ENCODE measurements around the gene FUT2. TPM values are rescaled to one million over a fixed set of nuclear protein-coding genes. Genes with fewer than 3 reads are reported as not detected.
"Not testable (repeated sequence)": the region's sequence is repeated elsewhere in the genome, so short reads cannot be mapped to it uniquely, and the experiment has no call there.

FUT2 gene
- total RNA-seq, 6 experiments from 2014 or later: not detected

DNA sequence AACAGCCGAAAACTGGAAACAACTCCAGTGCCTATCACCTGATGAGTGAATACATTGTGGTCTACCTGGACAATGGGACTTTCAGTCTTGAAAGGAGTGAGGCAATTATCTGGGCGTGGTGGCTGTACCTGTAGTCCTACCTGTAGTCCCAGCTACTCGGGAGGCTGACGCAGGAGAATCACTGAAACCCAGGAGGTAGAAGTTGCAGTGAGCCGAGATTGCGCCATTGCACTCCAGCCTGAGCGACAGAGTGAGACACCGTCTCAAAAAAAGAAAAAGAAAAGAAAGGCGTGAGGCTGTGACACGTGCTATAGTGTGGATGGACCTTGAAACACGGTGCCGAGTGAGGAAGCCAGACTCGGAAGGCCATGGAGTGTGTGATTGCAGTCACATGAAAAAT, 18.9 kb upstream of the FUT2 start:
- H3K27ac Mint-ChIP-seq: no peak overlapping the region
- no peak for DNase-seq
- TF ChIP-seq, protein P1, sequence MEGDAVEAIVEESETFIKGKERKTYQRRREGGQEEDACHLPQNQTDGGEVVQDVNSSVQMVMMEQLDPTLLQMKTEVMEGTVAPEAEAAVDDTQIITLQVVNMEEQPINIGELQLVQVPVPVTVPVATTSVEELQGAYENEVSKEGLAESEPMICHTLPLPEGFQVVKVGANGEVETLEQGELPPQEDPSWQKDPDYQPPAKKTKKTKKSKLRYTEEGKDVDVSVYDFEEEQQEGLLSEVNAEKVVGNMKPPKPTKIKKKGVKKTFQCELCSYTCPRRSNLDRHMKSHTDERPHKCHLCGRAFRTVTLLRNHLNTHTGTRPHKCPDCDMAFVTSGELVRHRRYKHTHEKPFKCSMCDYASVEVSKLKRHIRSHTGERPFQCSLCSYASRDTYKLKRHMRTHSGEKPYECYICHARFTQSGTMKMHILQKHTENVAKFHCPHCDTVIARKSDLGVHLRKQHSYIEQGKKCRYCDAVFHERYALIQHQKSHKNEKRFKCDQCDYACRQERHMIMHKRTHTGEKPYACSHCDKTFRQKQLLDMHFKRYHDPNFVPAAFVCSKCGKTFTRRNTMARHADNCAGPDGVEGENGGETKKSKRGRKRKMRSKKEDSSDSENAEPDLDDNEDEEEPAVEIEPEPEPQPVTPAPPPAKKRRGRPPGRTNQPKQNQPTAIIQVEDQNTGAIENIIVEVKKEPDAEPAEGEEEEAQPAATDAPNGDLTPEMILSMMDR (IDR thresholded peaks at IDR 0.05): no peak
- H3K9me3 Mint-ChIP-seq: no peaks in the 10 kb centered on the region
- peaks cover 8% of the 10 kb centered on the region; the same call in 1 of the 2 replicates for H3K4me1 Mint-ChIP-seq (ENCODE audit: low read depth)
- H3K4me3 Mint-ChIP-seq: no peak overlapping the region
- H3K27me3 Mint-ChIP-seq (ENCODE audit: insufficient read depth): peaks cover 11% of the 10 kb centered on the region
- H3K36me3 Mint-ChIP-seq (ENCODE audit: low read depth): no peaks in the 10 kb centered on the region

DNA sequence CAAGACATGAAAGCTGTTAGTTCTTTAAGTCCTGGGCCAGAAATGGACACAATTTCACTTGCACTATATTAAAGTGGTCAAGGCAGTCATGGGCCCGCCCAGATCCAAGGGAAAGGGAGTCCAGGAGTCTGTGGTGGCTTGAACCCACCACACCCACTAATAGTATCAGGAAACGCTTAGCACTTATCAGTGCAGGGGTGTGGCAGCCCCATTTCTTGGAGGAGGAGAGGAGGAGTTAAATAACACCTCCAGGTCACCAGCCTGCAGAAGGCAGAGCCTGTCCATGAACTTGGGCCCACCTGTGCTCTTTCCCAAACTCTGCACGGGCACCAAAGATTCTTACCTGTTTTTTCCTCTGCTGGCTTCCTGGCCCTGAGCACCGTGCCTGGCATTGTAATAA, 17.6 kb upstream of the FUT2 start:
- TF ChIP-seq, protein P1 (IDR thresholded peaks at IDR 0.05): no peak
- no peaks in the 10 kb centered on the region for H3K36me3 Mint-ChIP-seq (ENCODE audit: low read depth)
- H3K27ac Mint-ChIP-seq: no peak overlapping the region
- no peak for DNase-seq
- H3K4me3 Mint-ChIP-seq: no peak overlapping the region
- H3K4me1 Mint-ChIP-seq (ENCODE audit: low read depth): peaks cover 8% of the 10 kb centered on the region; the same call in 1 of the 2 replicates
- no peaks in the 10 kb centered on the region for H3K9me3 Mint-ChIP-seq
- H3K27me3 Mint-ChIP-seq (ENCODE audit: insufficient read depth): peaks cover 10% of the 10 kb centered on the region

DNA sequence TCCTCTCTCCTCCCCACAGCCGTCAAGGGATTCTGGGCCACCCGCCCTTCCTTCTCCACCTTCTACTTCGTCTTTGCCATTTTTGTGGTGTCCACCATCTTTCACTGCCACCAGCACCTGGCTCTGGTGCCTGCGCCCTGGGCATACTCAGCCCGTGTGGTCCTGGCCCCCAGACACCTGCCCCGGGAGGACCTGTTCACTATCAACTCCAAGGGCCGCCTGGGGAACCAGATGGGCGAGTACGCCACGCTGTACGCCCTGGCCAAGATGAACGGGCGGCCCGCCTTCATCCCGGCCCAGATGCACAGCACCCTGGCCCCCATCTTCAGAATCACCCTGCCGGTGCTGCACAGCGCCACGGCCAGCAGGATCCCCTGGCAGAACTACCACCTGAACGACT, 15.8 kb upstream of the FUT2 start:
- H3K9me3 Mint-ChIP-seq; H3K36me3 Mint-ChIP-seq (ENCODE audit: low read depth); H3K27ac Mint-ChIP-seq; DNase-seq; H3K4me3 Mint-ChIP-seq; H3K4me1 Mint-ChIP-seq (ENCODE audit: low read depth): not testable (repeated sequence)
- peaks cover 11% of the 10 kb centered on the region for H3K27me3 Mint-ChIP-seq (ENCODE audit: insufficient read depth)

DNA sequence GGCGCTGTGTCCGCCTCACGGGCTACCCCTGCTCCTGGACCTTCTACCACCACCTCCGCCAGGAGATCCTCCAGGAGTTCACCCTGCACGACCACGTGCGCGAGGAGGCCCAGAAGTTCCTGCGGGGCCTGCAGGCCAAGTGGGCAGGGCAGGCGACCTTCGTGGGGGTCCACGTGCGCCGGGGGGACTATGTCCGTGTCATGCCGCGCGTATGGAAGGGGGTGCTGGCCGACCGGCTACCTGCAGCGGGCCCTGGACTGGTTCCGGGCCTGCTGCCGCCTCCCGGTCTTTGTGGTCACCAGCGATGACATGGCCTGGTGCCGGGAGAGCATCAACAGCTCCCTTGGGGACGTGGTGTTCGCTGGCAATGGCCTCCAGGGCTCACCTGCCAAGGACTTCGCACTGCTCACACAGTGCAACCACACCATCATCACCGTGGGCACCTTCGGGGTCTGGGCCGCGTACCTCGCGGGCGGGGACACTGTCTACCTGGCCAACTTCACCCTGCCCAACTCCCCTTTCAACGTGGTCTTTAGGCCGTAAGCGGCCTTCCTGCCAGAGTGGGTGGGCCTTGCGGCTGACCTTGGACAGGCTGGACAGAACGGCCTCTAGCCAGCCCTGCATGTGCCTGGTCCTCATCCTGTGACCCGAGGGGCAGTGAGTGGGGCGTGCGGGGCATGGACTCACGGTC, 15.2 kb upstream of the FUT2 start:
- Mint-ChIP-seq H3K4me3 (no peak overlapping the region), H3K27me3 (ENCODE audit: insufficient read depth) (peaks cover 13% of the 10 kb centered on the region), H3K27ac (no peak overlapping the region), H3K4me1 (ENCODE audit: low read depth) (peaks cover 1% of the 10 kb centered on the region; the same call in 1 of the 2 replicates), H3K36me3 (ENCODE audit: low read depth) (no peaks in the 10 kb centered on the region), H3K9me3 (no peaks in the 10 kb centered on the region)
- TF ChIP-seq, protein P1 (IDR thresholded peaks at IDR 0.05): no peak
- DNase-seq: no peak

DNA sequence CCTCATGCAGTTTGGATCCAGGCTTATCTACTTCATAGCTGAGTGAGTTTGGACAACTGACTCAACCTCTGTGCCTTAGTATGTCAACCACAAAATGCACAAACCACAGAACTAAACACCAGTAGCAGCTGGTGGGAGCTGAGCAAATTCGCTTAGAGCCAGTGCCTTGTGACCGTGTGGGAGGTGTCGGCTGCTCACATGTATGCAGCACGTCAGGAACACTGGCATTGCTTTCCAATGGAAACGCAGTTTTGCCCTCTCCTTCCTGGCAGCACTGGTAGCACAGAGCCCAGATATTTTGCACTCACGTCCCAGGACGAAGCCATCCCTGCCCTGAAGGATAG, 14.7 kb upstream of the FUT2 start:
- Mint-ChIP-seq H3K4me3 (no peak overlapping the region), H3K27ac (no peak overlapping the region), H3K36me3 (ENCODE audit: low read depth) (no peaks in the 10 kb centered on the region), H3K4me1 (ENCODE audit: low read depth) (no peaks in the 10 kb centered on the region), H3K27me3 (ENCODE audit: insufficient read depth) (peaks cover 14% of the 10 kb centered on the region), H3K9me3 (no peaks in the 10 kb centered on the region)
- TF ChIP-seq, protein P1 (IDR thresholded peaks at IDR 0.05): no peak
- DNase-seq: peak; percentile 8

DNA sequence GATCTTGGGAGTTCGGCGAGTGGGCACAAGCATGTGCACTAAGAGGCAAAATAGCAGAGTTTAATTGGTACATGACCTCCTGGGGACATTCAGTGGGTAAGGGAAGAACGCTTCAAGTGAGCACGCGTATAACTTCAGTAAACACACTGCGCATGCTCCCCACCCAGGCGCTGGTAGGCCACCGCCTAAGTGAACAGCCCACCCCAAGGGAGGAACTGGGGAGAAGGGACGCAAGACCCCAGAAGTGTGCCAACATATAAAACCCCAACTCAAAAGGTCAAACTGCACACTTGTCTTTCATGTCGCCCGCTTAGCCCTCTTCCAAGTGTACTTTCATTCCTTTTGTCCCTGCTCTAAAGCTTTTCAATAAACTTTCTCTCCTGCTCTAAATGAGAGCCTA, 12.4 kb upstream of the FUT2 start:
- no peak for DNase-seq
- Mint-ChIP-seq H3K36me3 (ENCODE audit: low read depth) (no peaks in the 10 kb centered on the region), H3K27me3 (ENCODE audit: insufficient read depth) (peaks cover 11% of the 10 kb centered on the region), H3K4me1 (ENCODE audit: low read depth) (no peaks in the 10 kb centered on the region), H3K9me3 (no peaks in the 10 kb centered on the region), H3K4me3 (no peak overlapping the region; the same call in 1 of the 2 replicates), H3K27ac (no peak overlapping the region)
- TF ChIP-seq, protein P1 (IDR thresholded peaks at IDR 0.05): no peak

Measured in HFFc6 (cell line).